Keratinocyte (primary cell): ENCODE data around the gene CTNNBL1. TPM values are rescaled to one million over a fixed set of nuclear protein-coding genes. Genes with fewer than 3 reads are reported as not detected.

Source experiments
- DNase-seq: peaks from one replicate; pipeline ENCODE4 v3.0.0-alpha.2; 2011; ENCODE audit warnings: low read depth, missing footprints, low spot score
- FAIRE-seq: peaks from 2 replicates; lab custom pipeline; 2011; peaks lifted over from hg19 to GRCh38; lab: Jason Lieb, UNC
- H2AFZ ChIP-seq: 2 replicates; pipeline ENCODE4 v1.6.0; 2012; ENCODE audit warnings: low read length, control low read depth, inconsistent platforms; ENCODE audit not compliant: control insufficient read depth
- H3K27ac ChIP-seq: 2 replicates; pipeline ENCODE4 v1.5.1; 2011; ENCODE audit warnings: low read length; ENCODE audit not compliant: control insufficient read depth, insufficient read depth
- H3K27me3 ChIP-seq: 3 replicates; pipeline ENCODE4 v1.6.0; 2011; ENCODE audit warnings: low read length; ENCODE audit not compliant: control insufficient read depth, insufficient read depth; ENCODE audit errors: extremely low read depth
- H3K36me3 ChIP-seq, 2 experiments: 2 replicates in 1 of 2; 3 replicates in 1 of 2; pipeline ENCODE4 v1.5.1; 2011; ENCODE audit warnings: low read length in 2 of 2, mild to moderate bottlenecking in 1 of 2; ENCODE audit not compliant: control insufficient read depth in 2 of 2, insufficient read depth in 2 of 2; ENCODE audit errors: extremely low read depth in 1 of 2
- H3K4me1 ChIP-seq: 3 replicates; pipeline ENCODE4 v1.5.1; 2011; ENCODE audit warnings: low read length; ENCODE audit not compliant: control insufficient read depth, insufficient read depth; ENCODE audit errors: extremely low read depth
- H3K4me2 ChIP-seq: 3 replicates; pipeline ENCODE4 v1.6.0; 2011; ENCODE audit warnings: low read depth, low read length; ENCODE audit not compliant: control insufficient read depth, insufficient read depth; ENCODE audit errors: extremely low read depth
- H3K4me3 ChIP-seq, 3 experiments: fragments of 200-600 bp in 1 of 3; sonication (generic) in 1 of 3; 2 replicates in 2 of 3; 3 replicates in 1 of 3; pipeline ENCODE4 v1.5.1; 2011 to 2016; ENCODE audit warnings: low read length in 3 of 3, mild to moderate bottlenecking in 3 of 3, control low read depth in 2 of 3, inconsistent platforms in 1 of 3, low read depth in 1 of 3, mixed read lengths in 1 of 3, mixed run types in 1 of 3, moderate library complexity in 1 of 3; ENCODE audit not compliant: control insufficient read depth in 2 of 3, insufficient read depth in 2 of 3; ENCODE audit errors: extremely low read depth in 1 of 3
- H3K79me2 ChIP-seq: 2 replicates; pipeline ENCODE4 v1.6.0; 2012; ENCODE audit warnings: low read length; ENCODE audit not compliant: control insufficient read depth, insufficient read depth
- H3K9ac ChIP-seq: 3 replicates; pipeline ENCODE4 v1.6.0; 2011; ENCODE audit warnings: low read length; ENCODE audit not compliant: control insufficient read depth, insufficient read depth; ENCODE audit errors: extremely low read depth
- H3K9me1 ChIP-seq: 3 replicates; pipeline ENCODE4 v1.6.0; 2011; ENCODE audit warnings: low read length; ENCODE audit not compliant: control insufficient read depth, insufficient read depth; ENCODE audit errors: extremely low read depth
- H3K9me3 ChIP-seq: 2 replicates; pipeline ENCODE4 v1.5.1; 2012; ENCODE audit warnings: low read depth, low read length; ENCODE audit not compliant: control insufficient read depth
- H4K20me1 ChIP-seq: 3 replicates; pipeline ENCODE4 v1.6.0; 2011; ENCODE audit warnings: low read length; ENCODE audit not compliant: control insufficient read depth, insufficient read depth; ENCODE audit errors: extremely low read depth
- EZH2 ChIP-seq: IDR thresholded peaks from one replicate; pipeline ENCODE4 v1.6.1; 2012; ENCODE audit warnings: inconsistent platforms, mild to moderate bottlenecking, low read length, moderate library complexity
- dilution Hi-C: fragments of 300-500 bp; cut with MboI; formaldehyde crosslinking; loops from one replicate; pipeline ENCODE4 v1.7.0; 2020; ENCODE audit warnings: low sequenced_read_pairs; ENCODE audit not compliant: extremely low pct_ligation_motif_present
- polyA plus RNA-seq, 5 experiments: library from polyadenylated mRNA; depleted of rRNA in 3 of 5; stranded (reverse) in 3 of 5; stranded (forward) in 1 of 5; unstranded in 1 of 5; fragments of >200 nt; gene quantifications; 1 replicate in 1 of 5; 2 replicates in 3 of 5; 3 replicates in 1 of 5; pipeline versions ENCODE4 v1.2.1 to v1.2.3, GENCODE V29; 2011 to 2012; ENCODE audit warnings: missing spikeins in 2 of 5, low read depth in 1 of 5, low replicate concordance in 1 of 5
- TF ChIP-seq, protein P1 (sequence below), 3 experiments: IDR thresholded peaks in 1 of 3; conservative IDR thresholded peaks in 1 of 3; optimal IDR thresholded peaks in 1 of 3; 2 replicates in 2 of 3; 3 replicates in 1 of 3; pipeline versions ENCODE3 to v1.5.1; 2011; ENCODE audit warnings: low read length in 3 of 3, mild to moderate bottlenecking in 3 of 3, moderate library complexity in 2 of 3, control low read depth in 1 of 3, inconsistent platforms in 1 of 3; ENCODE audit not compliant: insufficient read depth in 2 of 3; ENCODE audit errors: extremely low read depth in 1 of 3

The CTNNBL1 gene
- polyA plus RNA-seq, 1 donor (not counting 4 experiments of a cell fraction or from before 2014, with no cell fraction given): 37.0 TPM

DNA sequence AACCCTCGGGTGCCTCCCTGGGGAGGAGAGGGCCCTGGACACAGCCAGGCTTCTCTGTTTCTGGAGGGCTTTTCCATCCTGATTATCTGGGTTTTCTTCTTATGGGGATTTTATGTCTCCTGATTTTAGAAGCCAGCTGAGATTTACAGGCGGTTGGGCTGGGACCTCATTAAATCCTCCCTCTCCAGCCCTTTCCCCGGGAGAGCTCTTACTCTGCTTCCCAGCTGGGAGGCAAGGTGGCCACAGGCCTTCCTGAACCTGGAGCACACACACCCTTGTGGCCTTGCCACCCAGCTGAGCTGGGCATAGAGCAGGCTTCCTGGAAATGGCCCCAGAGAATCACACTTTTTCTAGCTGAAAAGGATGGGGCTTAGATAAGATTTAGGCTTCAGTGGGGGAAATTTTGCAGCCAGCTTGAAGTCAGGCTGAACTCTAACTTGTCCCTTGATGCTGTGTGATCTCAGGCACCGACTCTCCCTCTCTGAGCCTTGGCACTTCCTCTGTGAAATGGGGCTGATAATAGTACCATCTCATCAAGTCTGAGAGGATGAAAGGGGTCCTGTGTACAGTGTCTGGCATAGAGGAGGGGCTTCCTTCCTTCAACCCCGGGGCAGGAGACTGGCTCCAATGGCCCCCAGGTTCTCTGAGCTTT, 225.7 kb downstream of the CTNNBL1 start:
- Histone ChIP-seq H3K4me2 (no peak overlapping the region), H2AFZ (no peak overlapping the region), H3K27me3 (peaks cover 52% of the 10 kb centered on the region), H3K4me1 (no peaks in the 10 kb centered on the region), H3K9ac (no peak overlapping the region), H4K20me1 (no peaks in the 10 kb centered on the region), H3K9me3 (no peaks in the 10 kb centered on the region), H3K36me3 (no peaks in the 10 kb centered on the region), H3K9me1 (no peaks in the 10 kb centered on the region), H3K4me3 (no peak overlapping the region), H3K27ac (no peak overlapping the region), H3K79me2 (no peaks in the 10 kb centered on the region)
- dilution Hi-C loops: no loop called here
- DNase-seq: no peak
- no peak for FAIRE-seq
- no peak for TF ChIP-seq EZH2
- TF ChIP-seq, protein P1, sequence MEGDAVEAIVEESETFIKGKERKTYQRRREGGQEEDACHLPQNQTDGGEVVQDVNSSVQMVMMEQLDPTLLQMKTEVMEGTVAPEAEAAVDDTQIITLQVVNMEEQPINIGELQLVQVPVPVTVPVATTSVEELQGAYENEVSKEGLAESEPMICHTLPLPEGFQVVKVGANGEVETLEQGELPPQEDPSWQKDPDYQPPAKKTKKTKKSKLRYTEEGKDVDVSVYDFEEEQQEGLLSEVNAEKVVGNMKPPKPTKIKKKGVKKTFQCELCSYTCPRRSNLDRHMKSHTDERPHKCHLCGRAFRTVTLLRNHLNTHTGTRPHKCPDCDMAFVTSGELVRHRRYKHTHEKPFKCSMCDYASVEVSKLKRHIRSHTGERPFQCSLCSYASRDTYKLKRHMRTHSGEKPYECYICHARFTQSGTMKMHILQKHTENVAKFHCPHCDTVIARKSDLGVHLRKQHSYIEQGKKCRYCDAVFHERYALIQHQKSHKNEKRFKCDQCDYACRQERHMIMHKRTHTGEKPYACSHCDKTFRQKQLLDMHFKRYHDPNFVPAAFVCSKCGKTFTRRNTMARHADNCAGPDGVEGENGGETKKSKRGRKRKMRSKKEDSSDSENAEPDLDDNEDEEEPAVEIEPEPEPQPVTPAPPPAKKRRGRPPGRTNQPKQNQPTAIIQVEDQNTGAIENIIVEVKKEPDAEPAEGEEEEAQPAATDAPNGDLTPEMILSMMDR (optimal IDR thresholded peaks at IDR 0.05 in 1 of 3, IDR thresholded peaks at IDR 0.05 in 1 of 3, conservative IDR thresholded peaks at IDR 0.05 in 1 of 3; ENCODE audit: extremely low read depth in 1 of 3, insufficient read depth in 2 of 3, low read length in 3 of 3): no peak

DNA sequence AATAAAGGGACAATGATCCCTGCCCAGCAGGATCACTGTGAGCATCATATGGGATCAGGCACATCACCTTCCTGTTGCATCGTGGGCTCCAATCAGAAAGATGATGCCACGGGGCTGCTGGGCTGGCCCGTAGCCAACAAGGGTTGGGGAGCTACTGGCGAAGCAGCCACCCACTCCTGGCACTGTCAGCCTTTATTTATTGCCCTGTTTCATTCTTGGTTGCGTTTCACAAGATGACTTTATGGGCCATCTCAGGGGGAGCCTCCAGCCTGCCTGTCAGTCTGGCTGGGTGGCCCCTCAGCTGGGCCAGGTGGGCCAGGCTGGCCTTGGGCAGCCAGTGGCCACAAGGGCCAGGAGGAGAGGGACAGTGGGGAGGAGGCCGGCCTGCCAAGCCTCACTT, 226.4 kb downstream of the CTNNBL1 start:
- Histone ChIP-seq H3K4me1 (no peaks in the 10 kb centered on the region), H3K4me2 (no peak overlapping the region), H3K27ac (no peak overlapping the region), H4K20me1 (no peaks in the 10 kb centered on the region), H3K4me3 (no peak overlapping the region), H2AFZ (no peak overlapping the region), H3K9me3 (no peaks in the 10 kb centered on the region), H3K79me2 (no peaks in the 10 kb centered on the region), H3K9me1 (no peaks in the 10 kb centered on the region), H3K36me3 (no peaks in the 10 kb centered on the region), H3K9ac (no peak overlapping the region), H3K27me3 (peaks cover 44% of the 10 kb centered on the region)
- DNase-seq (no peak), FAIRE-seq (no peak)
- TF ChIP-seq EZH2: no peak
- TF ChIP-seq, protein P1 (optimal IDR thresholded peaks at IDR 0.05 in 1 of 3, IDR thresholded peaks at IDR 0.05 in 1 of 3, conservative IDR thresholded peaks at IDR 0.05 in 1 of 3; ENCODE audit: extremely low read depth in 1 of 3, insufficient read depth in 2 of 3, low read length in 3 of 3): no peak
- dilution Hi-C loops: no loop called here
